ENCODE results near the gene RHOU.

RHOU gene

GRCh38 chr1:228736844-228737445 lies 1.7 kb downstream of the RHOU start:
- in situ Hi-C loops (cut with HindIII; ENCODE audit: low sequenced_read_pairs), result no loop called here

- in situ Hi-C loops (cut with HindIII; ENCODE audit: low sequenced_read_pairs), result no loop called here
Measured at GRCh38 chr1:228737601-228738041, 2.3 kb downstream of the RHOU start.

GRCh38 chr1:228739826-228740225 lies 4.5 kb downstream of the RHOU start:
- in situ Hi-C loops (cut with HindIII; ENCODE audit: low sequenced_read_pairs), result no loop called here

GRCh38 chr1:228740543-228741317 lies 5.5 kb downstream of the RHOU start:
- in situ Hi-C loops (cut with HindIII; ENCODE audit: low sequenced_read_pairs), result no loop called here

GRCh38 chr1:228742281-228742860 lies 7.1 kb downstream of the RHOU start:
- in situ Hi-C loops (cut with HindIII; ENCODE audit: low sequenced_read_pairs), result no loop called here

GRCh38 chr1:228743405-228743804 lies 8.1 kb downstream of the RHOU start:
- in situ Hi-C loops (cut with HindIII; ENCODE audit: low sequenced_read_pairs), result no loop called here

- in situ Hi-C loops (cut with HindIII; ENCODE audit: low sequenced_read_pairs), result no loop called here
Measured at GRCh38 chr1:228744356-228744755, 9.1 kb downstream of the RHOU start.

GRCh38 chr1:228744918-228745317 lies 9.6 kb downstream of the RHOU start:
- in situ Hi-C loops (cut with HindIII; ENCODE audit: low sequenced_read_pairs), result no loop called here

GRCh38 chr1:228745497-228745896 lies 10.2 kb downstream of the RHOU start:
- in situ Hi-C loops (cut with HindIII; ENCODE audit: low sequenced_read_pairs), result no loop called here

GRCh38 chr1:228747301-228747935 lies 12.1 kb downstream of the RHOU start:
- in situ Hi-C loops (cut with HindIII; ENCODE audit: low sequenced_read_pairs), result no loop called here

- in situ Hi-C loops (cut with HindIII; ENCODE audit: low sequenced_read_pairs), result no loop called here
Measured at GRCh38 chr1:228748029-228748428, 12.8 kb downstream of the RHOU start.

GRCh38 chr1:228748431-228748830 lies 13.2 kb downstream of the RHOU start:
- in situ Hi-C loops (cut with HindIII; ENCODE audit: low sequenced_read_pairs), result no loop called here

GRCh38 chr1:228749765-228750164 lies 14.5 kb downstream of the RHOU start:
- in situ Hi-C loops (cut with HindIII; ENCODE audit: low sequenced_read_pairs), result no loop called here

GRCh38 chr1:228750915-228751314 lies 15.6 kb downstream of the RHOU start:
- in situ Hi-C loops (cut with HindIII; ENCODE audit: low sequenced_read_pairs), result no loop called here

GRCh38 chr1:228751360-228752098 lies 16.2 kb downstream of the RHOU start:
- in situ Hi-C loops (cut with HindIII; ENCODE audit: low sequenced_read_pairs), result no loop called here

- in situ Hi-C loops (cut with HindIII; ENCODE audit: low sequenced_read_pairs), result no loop called here
Measured at GRCh38 chr1:228752258-228752657, 17.0 kb downstream of the RHOU start.

- in situ Hi-C loops (cut with HindIII; ENCODE audit: low sequenced_read_pairs), result no loop called here
Measured at GRCh38 chr1:228752675-228753265, 17.5 kb downstream of the RHOU start.

GRCh38 chr1:228753287-228753686 lies 18.0 kb downstream of the RHOU start:
- in situ Hi-C loops (cut with HindIII; ENCODE audit: low sequenced_read_pairs), result no loop called here

GRCh38 chr1:228753786-228754360 lies 18.6 kb downstream of the RHOU start:
- in situ Hi-C loops (cut with HindIII; ENCODE audit: low sequenced_read_pairs), result no loop called here

- in situ Hi-C loops (cut with HindIII; ENCODE audit: low sequenced_read_pairs), result no loop called here
Measured at GRCh38 chr1:228754646-228755268, 19.5 kb downstream of the RHOU start.
